H1 (cell line): ENCODE results near the gene OR5D16.

Source experiments
- CTBP2 ChIP-seq: IDR thresholded peaks from 2 replicates; pipeline ENCODE4 v1.7.0; 2011; ENCODE audit warnings: borderline replicate concordance, mild to moderate bottlenecking, moderate library complexity, mixed read lengths, low read length; ENCODE audit not compliant: insufficient read depth, insufficient read length
- POLR2A ChIP-seq, 2 experiments: IDR thresholded peaks; 1 replicate in 1 of 2; 2 replicates in 1 of 2; pipeline ENCODE4 v1.6.1; 2011; ENCODE audit warnings: low read depth in 2 of 2, low read length in 2 of 2, mild to moderate bottlenecking in 2 of 2; ENCODE audit errors: control extremely low read depth in 1 of 2

- TF ChIP-seq POLR2A (IDR thresholded peaks at IDR 0.05; ENCODE audit: control extremely low read depth in 1 of 2, low read depth in 2 of 2, low read length in 2 of 2) (no peak), CTBP2 (no peak)
These were observed 32.3 kb upstream of the OR5D16 start for GRCh38 chr11:55806248-55806647.
